Liver (tissue), 3 donors: Measurements from ENCODE around the gene LHFPL3.

ENCODE experiments used
- ATF3 ChIP-seq: IDR thresholded peaks from 2 replicates; pipeline ENCODE4 v1.6.1; 2016; ENCODE audit warnings: antibody characterized with exemption
- EGR1 ChIP-seq, 2 donors: IDR thresholded peaks; 2 replicates each; pipeline ENCODE4 v1.6.1; 2016 to 2018; ENCODE audit warnings: antibody characterized with exemption in 2 of 2, low read depth in 2 of 2
- FOXA1 ChIP-seq: IDR thresholded peaks from 2 replicates; pipeline ENCODE4 v1.6.1; 2016; ENCODE audit warnings: antibody characterized with exemption
- GABPA ChIP-seq, 2 donors: IDR thresholded peaks in 1 of 2; conservative IDR thresholded peaks in 1 of 2; 2 replicates each; pipeline ENCODE4 v1.6.1; 2016; ENCODE audit warnings: antibody characterized with exemption in 2 of 2, mild to moderate bottlenecking in 1 of 2, moderate library complexity in 1 of 2
- JUND ChIP-seq, 2 donors: IDR thresholded peaks; 2 replicates each; pipeline ENCODE4 v1.6.1; 2016; ENCODE audit warnings: antibody characterized with exemption in 2 of 2
- MAX ChIP-seq: IDR thresholded peaks from 2 replicates; pipeline ENCODE4 v1.6.1; 2016; ENCODE audit warnings: antibody characterized with exemption
- RAD21 ChIP-seq, 2 donors: IDR thresholded peaks; 2 replicates each; pipeline ENCODE4 v1.6.1; 2016; ENCODE audit warnings: antibody characterized with exemption in 2 of 2, mild to moderate bottlenecking in 2 of 2
- REST ChIP-seq: IDR thresholded peaks from 2 replicates; pipeline ENCODE4 v1.6.1; 2016; ENCODE audit warnings: antibody characterized with exemption, mild to moderate bottlenecking
- RXRA ChIP-seq, 2 donors: IDR thresholded peaks; 2 replicates each; pipeline ENCODE4 v1.6.1; 2017 to 2018; ENCODE audit warnings: antibody characterized with exemption in 2 of 2, mild to moderate bottlenecking in 1 of 2
- SP1 ChIP-seq: IDR thresholded peaks from 2 replicates; pipeline ENCODE4 v1.6.1; 2018; ENCODE audit warnings: antibody characterized with exemption, mild to moderate bottlenecking
- TAF1 ChIP-seq: conservative IDR thresholded peaks from 2 replicates; pipeline ENCODE4 v1.6.1; 2016; ENCODE audit warnings: antibody characterized with exemption, mild to moderate bottlenecking
- YY1 ChIP-seq: IDR thresholded peaks from 2 replicates; pipeline ENCODE4 v1.6.1; 2016; ENCODE audit warnings: antibody characterized with exemption, mild to moderate bottlenecking
- ZBTB33 ChIP-seq: IDR thresholded peaks from 2 replicates; pipeline ENCODE4 v1.6.1; 2016; ENCODE audit warnings: antibody characterized with exemption
- TF ChIP-seq, protein P1 (sequence below): fragments of 150-350 bp; IDR thresholded peaks from 2 replicates; pipeline ENCODE4 v1.5.1; 2017; ENCODE audit warnings: improper control_type of control experiment, low read depth, low read length; ENCODE audit not compliant: missing input control
- donor health status: healthy.
- donor health status: healthy.

DNA sequence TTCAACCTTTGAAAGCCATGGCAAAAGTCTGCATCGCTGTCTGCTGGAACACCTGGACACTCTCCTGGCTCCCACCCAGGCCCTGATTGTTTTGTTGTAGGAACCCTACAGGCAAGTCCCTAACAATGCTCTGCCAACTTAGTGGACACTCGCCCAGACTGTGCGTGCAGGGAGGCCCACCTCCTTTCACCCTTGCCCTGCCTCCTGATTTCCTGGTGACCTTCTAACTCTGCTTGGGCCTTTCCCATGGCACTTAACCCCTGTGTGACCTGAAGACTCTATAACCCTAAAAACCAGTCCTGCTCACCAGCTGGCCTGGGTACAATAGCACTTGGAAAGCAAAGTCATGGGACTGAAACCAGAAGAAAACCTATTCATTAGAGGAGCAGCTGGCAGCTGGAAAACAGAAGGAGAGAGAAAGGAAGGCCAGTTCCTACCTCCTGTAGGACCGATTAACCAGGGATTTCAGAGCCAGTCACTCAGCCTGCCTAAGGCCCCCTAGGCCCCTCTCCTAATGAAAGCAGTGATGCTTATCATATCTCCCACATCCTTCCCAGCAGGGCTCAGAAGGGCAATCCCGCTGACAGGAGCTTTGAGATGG lies 602.9 kb downstream of the LHFPL3 start:
- TF ChIP-seq, protein P1, sequence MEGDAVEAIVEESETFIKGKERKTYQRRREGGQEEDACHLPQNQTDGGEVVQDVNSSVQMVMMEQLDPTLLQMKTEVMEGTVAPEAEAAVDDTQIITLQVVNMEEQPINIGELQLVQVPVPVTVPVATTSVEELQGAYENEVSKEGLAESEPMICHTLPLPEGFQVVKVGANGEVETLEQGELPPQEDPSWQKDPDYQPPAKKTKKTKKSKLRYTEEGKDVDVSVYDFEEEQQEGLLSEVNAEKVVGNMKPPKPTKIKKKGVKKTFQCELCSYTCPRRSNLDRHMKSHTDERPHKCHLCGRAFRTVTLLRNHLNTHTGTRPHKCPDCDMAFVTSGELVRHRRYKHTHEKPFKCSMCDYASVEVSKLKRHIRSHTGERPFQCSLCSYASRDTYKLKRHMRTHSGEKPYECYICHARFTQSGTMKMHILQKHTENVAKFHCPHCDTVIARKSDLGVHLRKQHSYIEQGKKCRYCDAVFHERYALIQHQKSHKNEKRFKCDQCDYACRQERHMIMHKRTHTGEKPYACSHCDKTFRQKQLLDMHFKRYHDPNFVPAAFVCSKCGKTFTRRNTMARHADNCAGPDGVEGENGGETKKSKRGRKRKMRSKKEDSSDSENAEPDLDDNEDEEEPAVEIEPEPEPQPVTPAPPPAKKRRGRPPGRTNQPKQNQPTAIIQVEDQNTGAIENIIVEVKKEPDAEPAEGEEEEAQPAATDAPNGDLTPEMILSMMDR, result no peak
- TF ChIP-seq RAD21 (IDR thresholded peaks at IDR 0.05), result no peak
- no peak for TF ChIP-seq TAF1
- TF ChIP-seq ZBTB33, result no peak
- no peak for TF ChIP-seq EGR1 (IDR thresholded peaks at IDR 0.05; ENCODE audit: low read depth in 2 of 2)
- TF ChIP-seq REST, result no peak
- no peak for TF ChIP-seq MAX
- no peak for TF ChIP-seq JUND (IDR thresholded peaks at IDR 0.05)
- no peak for TF ChIP-seq SP1
- no peak for TF ChIP-seq GABPA (IDR thresholded peaks at IDR 0.05 in 1 of 2, conservative IDR thresholded peaks at IDR 0.05 in 1 of 2)
- TF ChIP-seq YY1, result no peak
- TF ChIP-seq ATF3, result no peak
- no peak for TF ChIP-seq FOXA1
- TF ChIP-seq RXRA (IDR thresholded peaks at IDR 0.05), result no peak
